ENCODE data around the gene ITGAE.

The ITGAE gene

GRCh38 chr17:3669548-3669947 is 131.4 kb downstream of the ITGAE start:
- no peak for DNase-seq (ENCODE audit: low read depth in 1 of 2, low spot score in 1 of 2)

- no peak for DNase-seq (ENCODE audit: low read depth in 1 of 2, low spot score in 1 of 2)
These were observed 132.0 kb downstream of the ITGAE start for GRCh38 chr17:3669085-3669347.

- peak; percentile 99 for DNase-seq (ENCODE audit: low read depth in 1 of 2, low spot score in 1 of 2)
These were observed 132.5 kb downstream of the ITGAE start, which contains the start of the genes EMC6 and TAX1BP3 for GRCh38 chr17:3668279-3669084. Gene EMC6 (plus strand): TSS chr17:3668812. CDS start chr17:3669147, 335 bp downstream. Gene TAX1BP3 (minus strand): TSS chr17:3668578. CDS start chr17:3668526, 52 bp downstream.

- no peak for DNase-seq (ENCODE audit: low read depth in 1 of 2, low spot score in 1 of 2)
These were observed 133.4 kb downstream of the ITGAE start for GRCh38 chr17:3667366-3668278.

- no peak for DNase-seq (ENCODE audit: low read depth in 1 of 2, low spot score in 1 of 2)
These were observed 134.5 kb downstream of the ITGAE start for GRCh38 chr17:3666516-3666915.

GRCh38 chr17:3665834-3666233 is 135.2 kb downstream of the ITGAE start:
- no peak for DNase-seq (ENCODE audit: low read depth in 1 of 2, low spot score in 1 of 2)

Data from stimulated activated CD4-positive, alpha-beta T cell treated with anti-CD3 and anti-CD28 coated beads, Interleukin-15, amount 100 ng/mL, for 1 hour (primary cell).